ENCODE results near the gene ZNF512B.
"Not testable (repeated sequence)": the region's sequence is repeated elsewhere in the genome, so short reads cannot be mapped to it uniquely, and the experiment has no call there.

ZNF512B gene

GRCh38 chr20:63972312-63973159 is 2.8 kb upstream of the ZNF512B start:
- Mint-ChIP-seq H3K27ac (no peak overlapping the region), H3K9me3 (no peaks in the 10 kb centered on the region), H3K27me3 (no peaks in the 10 kb centered on the region), H3K4me3 (no peak overlapping the region), H3K36me3 (ENCODE audit: low read depth) (peaks cover 23% of the 10 kb centered on the region), H3K4me1 (peaks cover 34% of the 10 kb centered on the region)
- ATAC-seq, result no peak
- DNase-seq, result no peak

GRCh38 chr20:63971960-63972311 is 2.2 kb upstream of the ZNF512B start:
- H3K4me3 Mint-ChIP-seq, H3K27ac Mint-ChIP-seq, H3K9me3 Mint-ChIP-seq, DNase-seq, H3K27me3 Mint-ChIP-seq, ATAC-seq: not testable (repeated sequence)
- Mint-ChIP-seq H3K36me3 (ENCODE audit: low read depth) (peaks cover 21% of the 10 kb centered on the region), H3K4me1 (peaks cover 28% of the 10 kb centered on the region)

- peaks cover 18% of the 10 kb centered on the region for H3K36me3 Mint-ChIP-seq (ENCODE audit: low read depth)
- ATAC-seq, result no peak
- H3K9me3 Mint-ChIP-seq, result no peaks in the 10 kb centered on the region
- H3K27me3 Mint-ChIP-seq, result no peaks in the 10 kb centered on the region
- peak overlapping the region; percentile 56 for H3K4me3 Mint-ChIP-seq
- DNase-seq, result no peak
- peak overlapping the region; percentile 10 for H3K27ac Mint-ChIP-seq
- peaks cover 18% of the 10 kb centered on the region for H3K4me1 Mint-ChIP-seq
Observed at GRCh38 chr20:63970714-63971431, 1.1 kb upstream of the ZNF512B start.

GRCh38 chr20:63968928-63969760 is 586 bp downstream of the ZNF512B start:
- Mint-ChIP-seq H3K27me3 (no peaks in the 10 kb centered on the region), H3K9me3 (no peaks in the 10 kb centered on the region), H3K4me1 (peaks cover 17% of the 10 kb centered on the region), H3K4me3 (peak overlapping the region; percentile 78), H3K36me3 (ENCODE audit: low read depth) (peaks cover 15% of the 10 kb centered on the region), H3K27ac (peak overlapping the region; percentile 67)
- DNase-seq (no peak), ATAC-seq (no peak)

GRCh38 chr20:63968136-63968927 is 1.4 kb downstream of the ZNF512B start:
- peaks cover 12% of the 10 kb centered on the region for H3K36me3 Mint-ChIP-seq (ENCODE audit: low read depth)
- no peaks in the 10 kb centered on the region for H3K27me3 Mint-ChIP-seq
- DNase-seq (no peak), ATAC-seq (no peak)
- H3K9me3 Mint-ChIP-seq, result no peaks in the 10 kb centered on the region
- H3K4me3 Mint-ChIP-seq, result peak overlapping the region; percentile 78
- peak overlapping the region; percentile 67 for H3K27ac Mint-ChIP-seq
- peaks cover 10% of the 10 kb centered on the region for H3K4me1 Mint-ChIP-seq

GRCh38 chr20:63967330-63968135 is 2.2 kb downstream of the ZNF512B start:
- Mint-ChIP-seq H3K36me3 (ENCODE audit: low read depth) (peaks cover 11% of the 10 kb centered on the region), H3K27ac (no peak overlapping the region), H3K27me3 (no peaks in the 10 kb centered on the region), H3K9me3 (no peaks in the 10 kb centered on the region), H3K4me1 (peaks cover 10% of the 10 kb centered on the region), H3K4me3 (no peak overlapping the region)
- no peak for DNase-seq
- ATAC-seq, result no peak

- Mint-ChIP-seq H3K4me3 (no peak overlapping the region), H3K27ac (no peak overlapping the region), H3K36me3 (ENCODE audit: low read depth) (peaks cover 11% of the 10 kb centered on the region), H3K4me1 (peaks cover 10% of the 10 kb centered on the region), H3K27me3 (no peaks in the 10 kb centered on the region), H3K9me3 (no peaks in the 10 kb centered on the region)
- DNase-seq (no peak), ATAC-seq (no peak)
Observed at GRCh38 chr20:63966944-63967322, 2.8 kb downstream of the ZNF512B start.

- H3K4me3 Mint-ChIP-seq, result no peak overlapping the region
- no peaks in the 10 kb centered on the region for H3K9me3 Mint-ChIP-seq
- H3K27ac Mint-ChIP-seq, result no peak overlapping the region
- H3K36me3 Mint-ChIP-seq (ENCODE audit: low read depth), result peaks cover 11% of the 10 kb centered on the region
- DNase-seq (no peak), ATAC-seq (no peak)
- H3K27me3 Mint-ChIP-seq, result no peaks in the 10 kb centered on the region
- peaks cover 10% of the 10 kb centered on the region for H3K4me1 Mint-ChIP-seq
Observed at GRCh38 chr20:63966172-63966943, 3.4 kb downstream of the ZNF512B start.

- Mint-ChIP-seq H3K27ac (no peak overlapping the region), H3K27me3 (no peaks in the 10 kb centered on the region), H3K4me1 (peaks cover 8% of the 10 kb centered on the region), H3K36me3 (ENCODE audit: low read depth) (peaks cover 11% of the 10 kb centered on the region), H3K4me3 (no peak overlapping the region), H3K9me3 (no peaks in the 10 kb centered on the region)
- no peak for DNase-seq
- ATAC-seq, result no peak
Observed at GRCh38 chr20:63964412-63964811, 5.3 kb downstream of the ZNF512B start.

GRCh38 chr20:63963784-63964301 is 5.9 kb downstream of the ZNF512B start:
- no peaks in the 10 kb centered on the region for H3K9me3 Mint-ChIP-seq
- H3K27me3 Mint-ChIP-seq, result no peaks in the 10 kb centered on the region
- no peak overlapping the region for H3K27ac Mint-ChIP-seq
- H3K4me3 Mint-ChIP-seq, result no peak overlapping the region
- no peak for ATAC-seq
- peaks cover 6% of the 10 kb centered on the region for H3K4me1 Mint-ChIP-seq
- H3K36me3 Mint-ChIP-seq (ENCODE audit: low read depth), result peaks cover 9% of the 10 kb centered on the region
- DNase-seq, result no peak

- H3K4me1 Mint-ChIP-seq, result peaks cover 4% of the 10 kb centered on the region
- no peak overlapping the region for H3K4me3 Mint-ChIP-seq
- H3K36me3 Mint-ChIP-seq (ENCODE audit: low read depth), result peaks cover 8% of the 10 kb centered on the region
- DNase-seq (no peak), ATAC-seq (no peak)
- no peaks in the 10 kb centered on the region for H3K27me3 Mint-ChIP-seq
- H3K27ac Mint-ChIP-seq, result no peak overlapping the region
- no peaks in the 10 kb centered on the region for H3K9me3 Mint-ChIP-seq
Observed at GRCh38 chr20:63963348-63963741, 6.4 kb downstream of the ZNF512B start.

GRCh38 chr20:63962426-63963347 is 7.0 kb downstream of the ZNF512B start:
- ATAC-seq (no peak), DNase-seq (no peak)
- no peak overlapping the region for H3K4me3 Mint-ChIP-seq
- H3K36me3 Mint-ChIP-seq (ENCODE audit: low read depth), result peaks cover 8% of the 10 kb centered on the region
- H3K4me1 Mint-ChIP-seq, result peaks cover 9% of the 10 kb centered on the region
- H3K9me3 Mint-ChIP-seq, result no peaks in the 10 kb centered on the region
- H3K27me3 Mint-ChIP-seq, result no peaks in the 10 kb centered on the region
- no peak overlapping the region for H3K27ac Mint-ChIP-seq

Data from activated naive CD8-positive, alpha-beta T cell treated with anti-CD3 and anti-CD28 coated beads, Interleukin-2, amount 50 U/mL, for 24 hours (primary cell).